Duodenal mucosa (tissue), 2 donors: ENCODE data around the gene DMBX1.
A peak's percentile ranks its signal among the peaks of the same experiment; 100 is the strongest.

Experiments used
- H3K27ac ChIP-seq: one replicate; pipeline ENCODE4 v1.7.0; 2013; ENCODE audit warnings: low read depth, low read length
- H3K27me3 ChIP-seq, 2 donors: one replicate each; pipeline ENCODE4 v1.7.0; 2013; ENCODE audit warnings: low read length in 2 of 2, control low read depth in 1 of 2; ENCODE audit not compliant: insufficient read depth in 2 of 2, control insufficient read depth in 1 of 2
- H3K36me3 ChIP-seq, 2 donors: one replicate each; pipeline ENCODE4 v1.7.0; 2013; ENCODE audit warnings: low read length in 2 of 2, control low read depth in 1 of 2; ENCODE audit not compliant: insufficient read depth in 2 of 2, control insufficient read depth in 1 of 2
- H3K4me1 ChIP-seq, 2 donors: one replicate each; pipeline ENCODE4 v1.7.0; 2013; ENCODE audit warnings: low read length in 2 of 2, control low read depth in 1 of 2; ENCODE audit not compliant: insufficient read depth in 2 of 2, control insufficient read depth in 1 of 2
- H3K4me3 ChIP-seq, 2 donors: one replicate each; pipeline ENCODE4 v1.7.0; 2013; ENCODE audit warnings: low read length in 2 of 2, low read depth in 1 of 2
- H3K9ac ChIP-seq, 2 donors: one replicate each; pipeline ENCODE4 v1.7.0; 2013; ENCODE audit warnings: low read length in 2 of 2, low read depth in 1 of 2
- H3K9me3 ChIP-seq, 2 donors: one replicate each; pipeline ENCODE4 v1.7.0; 2013; ENCODE audit warnings: low read length in 2 of 2, control low read depth in 1 of 2; ENCODE audit not compliant: control insufficient read depth in 1 of 2

DMBX1 gene

DNA sequence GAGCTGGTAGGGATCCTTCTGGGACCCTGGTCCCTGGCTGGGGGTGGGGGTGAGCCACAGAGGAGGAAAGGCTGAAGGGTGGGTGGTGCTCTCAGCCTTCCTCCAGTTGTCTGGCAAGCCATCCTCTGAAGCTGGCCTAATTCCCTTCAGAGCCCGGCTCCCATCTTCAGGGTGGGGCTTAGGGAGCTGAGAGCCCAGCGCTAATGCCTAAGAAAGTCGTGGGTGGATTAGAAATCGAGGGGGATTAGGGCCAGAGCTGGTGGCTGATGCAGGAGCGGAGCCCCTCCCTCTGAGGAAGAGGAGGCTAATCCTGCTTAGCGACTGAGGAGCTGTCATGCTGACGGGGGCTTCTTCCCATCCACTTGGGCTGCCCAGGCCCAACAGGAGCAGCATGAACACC is 30.8 kb upstream of the DMBX1 start:
- H3K9me3 ChIP-seq: no peaks in the 10 kb centered on the region
- H3K4me3 ChIP-seq: no peak overlapping the region
- no peak overlapping the region for H3K9ac ChIP-seq
- H3K27me3 ChIP-seq: peaks cover 11 to 17% of the 10 kb centered on the region in 2 donors
- no peaks in the 10 kb centered on the region for H3K4me1 ChIP-seq
- no peaks in the 10 kb centered on the region for H3K36me3 ChIP-seq
- H3K27ac ChIP-seq: no peak overlapping the region

DNA sequence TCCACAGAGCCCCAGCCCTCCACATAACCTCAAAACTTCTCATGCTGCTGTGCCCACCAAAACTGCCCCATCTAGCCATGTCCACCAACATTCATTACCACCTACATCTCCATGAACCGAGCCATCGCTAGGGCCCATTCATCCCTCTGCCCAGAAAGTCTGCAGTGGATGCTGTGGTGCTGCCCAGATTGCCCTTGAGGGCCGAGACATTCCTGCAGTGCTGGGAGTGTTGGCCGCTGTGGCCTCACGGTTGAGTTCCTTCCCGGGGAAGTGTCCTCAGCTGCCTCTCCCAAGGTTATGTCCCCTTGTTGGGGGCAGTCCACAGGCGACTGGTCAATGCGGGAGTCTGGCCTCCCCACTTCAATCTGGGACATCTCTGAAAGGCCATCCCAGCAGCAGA is 30.3 kb upstream of the DMBX1 start:
- no peaks in the 10 kb centered on the region for H3K36me3 ChIP-seq
- peaks cover 12 to 19% of the 10 kb centered on the region in 2 donors for H3K27me3 ChIP-seq
- H3K27ac ChIP-seq: no peak overlapping the region
- H3K4me1 ChIP-seq: no peaks in the 10 kb centered on the region
- no peaks in the 10 kb centered on the region for H3K9me3 ChIP-seq
- no peak overlapping the region for H3K4me3 ChIP-seq
- no peak overlapping the region for H3K9ac ChIP-seq

DNA sequence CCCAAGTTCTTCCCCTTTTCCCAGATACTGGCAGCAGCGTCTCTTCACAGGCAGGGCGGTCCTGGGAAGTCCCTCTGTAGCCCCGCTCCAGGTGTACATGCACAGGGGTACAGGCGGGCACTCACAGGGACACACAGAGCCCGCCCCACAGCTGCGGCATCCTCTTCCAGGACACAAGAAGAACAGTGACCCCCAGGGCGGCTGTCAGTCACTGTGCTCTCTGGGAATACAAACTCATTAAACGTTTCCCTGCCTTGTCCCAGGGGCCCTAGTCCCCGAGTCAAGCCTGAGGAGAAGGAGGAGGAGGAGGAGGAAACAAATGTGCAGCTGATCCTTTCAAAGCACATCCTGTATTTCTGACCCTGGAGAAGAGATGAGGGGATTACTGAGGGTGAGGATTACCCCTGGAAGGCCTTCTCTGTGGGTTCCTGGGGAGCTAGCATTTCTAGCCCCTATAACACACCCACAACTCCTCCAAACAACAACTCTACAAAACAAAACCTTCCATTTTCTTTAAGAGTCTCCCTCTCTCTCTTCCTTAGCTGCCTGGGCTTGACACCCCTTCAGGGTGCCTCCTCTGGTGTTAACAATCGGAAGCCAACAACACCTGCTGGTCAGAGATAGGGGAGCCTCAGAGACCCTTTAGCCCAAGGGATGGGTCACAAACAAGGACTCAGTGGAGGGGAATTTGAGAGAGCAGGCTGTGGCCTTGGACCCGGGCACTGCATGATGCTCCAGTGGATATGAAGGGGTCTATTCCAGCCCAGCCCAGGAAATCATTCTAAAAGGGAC is 28.4 kb upstream of the DMBX1 start:
- Histone ChIP-seq H3K4me1 (no peaks in the 10 kb centered on the region), H3K27ac (no peak overlapping the region), H3K27me3 (peaks cover 15 to 18% of the 10 kb centered on the region in 2 donors), H3K36me3 (no peaks in the 10 kb centered on the region), H3K9me3 (no peaks in the 10 kb centered on the region), H3K4me3 (no peak overlapping the region), H3K9ac (no peak overlapping the region)

DNA sequence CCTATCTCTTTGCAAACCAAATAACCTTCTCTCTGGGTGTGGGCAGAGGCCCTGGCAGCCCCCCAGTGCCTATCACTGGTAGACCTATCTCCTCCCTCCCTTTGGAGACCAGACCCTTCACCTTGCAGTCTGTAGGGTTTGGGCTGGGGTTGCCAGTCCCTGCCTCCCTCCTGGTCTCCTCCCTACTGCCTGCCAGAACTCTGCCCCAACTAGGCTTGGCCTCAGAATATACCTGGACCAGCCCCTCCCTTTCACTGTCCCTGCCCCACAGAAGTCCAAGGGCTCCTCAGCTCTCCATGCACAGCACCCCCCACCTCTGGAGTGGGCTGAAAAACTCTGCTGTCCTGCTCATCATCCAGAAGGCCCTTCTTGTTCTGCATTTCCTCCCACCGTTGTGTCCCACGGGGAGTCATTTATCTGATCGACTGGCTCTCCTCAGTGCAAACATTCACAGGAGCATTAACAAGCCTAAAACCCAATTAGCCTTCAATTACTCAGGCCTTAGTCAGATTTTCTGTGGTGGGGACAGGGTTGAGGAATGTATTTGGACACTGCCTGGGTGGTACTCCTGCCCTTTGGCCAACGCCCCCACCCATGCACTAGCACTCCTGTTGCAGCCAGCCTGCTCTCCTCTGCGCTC is 27.7 kb upstream of the DMBX1 start:
- no peaks in the 10 kb centered on the region for H3K9me3 ChIP-seq
- peaks cover 17 to 20% of the 10 kb centered on the region in 2 donors for H3K27me3 ChIP-seq
- peaks cover 1 to 2% of the 10 kb centered on the region in 2 donors for H3K4me1 ChIP-seq
- no peak overlapping the region for H3K9ac ChIP-seq
- no peak overlapping the region for H3K27ac ChIP-seq
- no peaks in the 10 kb centered on the region for H3K36me3 ChIP-seq
- H3K4me3 ChIP-seq: no peak overlapping the region

DNA sequence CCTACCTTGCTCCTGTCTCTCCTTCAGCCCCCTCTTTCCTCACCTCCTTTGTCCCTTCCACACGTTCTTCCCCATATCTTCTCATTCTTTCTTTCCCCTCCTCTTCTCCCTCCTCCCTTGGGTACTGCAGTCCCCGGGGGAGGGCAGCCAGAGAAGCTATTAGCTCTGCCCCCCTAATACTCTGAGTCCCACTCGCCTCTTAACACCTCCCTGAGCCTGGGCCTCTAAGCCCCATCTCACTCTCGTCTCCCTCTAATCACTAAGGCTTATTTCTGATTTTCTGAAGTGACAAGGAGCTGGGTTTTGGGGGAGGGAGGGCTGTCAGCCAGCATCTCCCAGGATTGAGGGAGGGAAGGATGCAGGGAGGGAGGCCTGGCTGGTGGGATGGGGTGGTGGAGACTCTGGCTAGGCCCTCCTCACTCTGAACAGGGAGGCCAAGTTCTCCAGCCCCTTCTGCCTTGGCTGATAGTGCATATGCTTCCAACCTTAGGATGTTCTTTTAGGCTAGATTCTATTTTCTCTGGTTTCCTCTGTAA is 25.6 kb upstream of the DMBX1 start:
- no peak overlapping the region for H3K9ac ChIP-seq
- H3K4me1 ChIP-seq: peaks cover 5 to 6% of the 10 kb centered on the region in 2 donors
- H3K9me3 ChIP-seq: no peaks in the 10 kb centered on the region
- H3K4me3 ChIP-seq: no peak overlapping the region
- H3K27ac ChIP-seq: no peak overlapping the region
- no peaks in the 10 kb centered on the region for H3K36me3 ChIP-seq
- peaks cover 20 to 38% of the 10 kb centered on the region in 2 donors for H3K27me3 ChIP-seq

DNA sequence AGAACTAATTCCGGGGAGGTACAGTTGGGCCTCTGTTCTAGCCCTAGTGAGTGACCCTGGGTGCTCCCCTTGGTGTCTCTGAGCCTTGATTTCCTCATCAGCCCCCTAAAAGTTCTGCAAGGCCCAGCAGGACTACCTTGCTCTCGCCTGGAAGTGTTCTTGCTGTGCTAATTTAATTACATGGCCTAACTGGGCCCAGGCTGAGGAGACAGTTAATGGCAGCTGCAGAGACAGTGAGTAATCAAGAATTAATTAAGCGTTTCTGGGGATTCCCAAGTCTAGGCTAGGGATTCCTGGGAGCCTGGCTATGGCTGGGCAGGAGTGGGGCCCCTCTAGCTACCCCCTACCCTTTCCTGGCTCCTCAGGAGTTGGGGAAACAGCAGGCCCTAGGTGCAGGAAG is 24.7 kb upstream of the DMBX1 start:
- Histone ChIP-seq H3K9ac (no peak overlapping the region), H3K36me3 (no peaks in the 10 kb centered on the region), H3K27ac (no peak overlapping the region), H3K4me1 (peaks cover 5 to 6% of the 10 kb centered on the region in 2 donors), H3K4me3 (no peak overlapping the region), H3K27me3 (peaks cover 24 to 42% of the 10 kb centered on the region in 2 donors), H3K9me3 (no peaks in the 10 kb centered on the region)

DNA sequence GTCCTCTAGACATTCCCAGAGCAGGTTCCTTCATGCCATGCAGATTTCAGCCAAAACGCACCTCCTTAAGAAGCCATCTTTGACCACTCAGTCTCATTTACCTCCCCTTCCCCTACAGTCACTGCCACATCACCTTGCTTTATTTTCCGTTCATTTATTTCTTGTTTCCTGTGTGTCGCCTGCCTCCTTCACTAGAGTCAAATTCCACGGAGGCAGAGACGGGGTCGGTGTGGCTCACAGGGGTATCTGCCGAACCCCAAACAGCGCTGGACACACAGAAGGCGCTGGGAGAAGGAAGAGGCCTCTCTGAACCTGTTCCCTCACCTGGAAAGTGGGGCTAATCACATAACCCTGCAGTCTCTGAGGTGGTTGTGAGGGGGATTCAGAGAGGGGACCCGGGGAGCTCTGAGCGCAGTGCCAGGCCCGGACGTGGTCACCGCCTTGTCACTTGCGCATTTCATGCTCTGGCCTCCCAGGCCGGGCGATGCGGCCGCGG is 23.6 kb upstream of the DMBX1 start:
- Histone ChIP-seq H3K4me1 (peaks cover 5 to 6% of the 10 kb centered on the region in 2 donors), H3K9ac (no peak overlapping the region), H3K9me3 (no peaks in the 10 kb centered on the region), H3K27ac (no peak overlapping the region), H3K27me3 (peaks cover 33 to 48% of the 10 kb centered on the region in 2 donors), H3K36me3 (no peaks in the 10 kb centered on the region), H3K4me3 (no peak overlapping the region)

DNA sequence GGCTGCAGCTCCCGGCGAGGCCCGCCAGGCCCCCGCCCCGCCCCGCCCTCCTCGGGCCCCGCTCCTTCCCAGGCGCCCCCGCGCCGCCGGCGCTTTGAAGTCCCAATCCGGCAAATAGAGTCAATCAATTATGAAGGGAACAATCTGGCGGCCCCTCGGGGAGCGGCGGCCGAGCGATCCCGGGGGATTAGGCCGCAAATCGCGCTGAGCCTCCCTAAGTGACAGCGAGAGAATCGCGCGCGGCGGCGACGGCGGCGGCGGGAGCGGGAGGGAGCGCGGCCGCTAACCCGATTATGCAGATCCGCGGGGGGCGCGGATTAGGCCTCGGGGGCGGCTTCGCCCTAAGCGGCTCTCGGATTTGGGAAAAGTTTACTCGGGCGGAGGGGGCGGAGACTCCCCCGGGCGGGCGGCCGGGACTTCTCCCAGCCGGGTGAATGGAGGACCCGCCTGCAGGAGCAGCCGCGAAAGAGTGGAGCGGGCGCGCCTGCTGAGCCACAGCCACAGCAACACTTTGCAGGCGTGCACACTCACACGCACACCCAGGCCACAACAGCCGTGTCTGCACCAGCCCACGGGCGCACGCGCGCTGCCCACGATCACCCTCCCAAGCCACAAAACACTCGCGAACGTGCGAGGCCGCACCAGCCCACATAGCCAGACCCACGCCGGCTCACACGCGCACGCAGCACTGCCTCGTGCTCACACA is 23.0 kb upstream of the DMBX1 start:
- Histone ChIP-seq H3K27ac (no peak overlapping the region), H3K27me3 (peaks cover 35 to 45% of the 10 kb centered on the region in 2 donors), H3K4me3 (peak overlapping the region; percentile 38 to 68), H3K9me3 (no peaks in the 10 kb centered on the region), H3K36me3 (no peaks in the 10 kb centered on the region), H3K9ac (no peak overlapping the region), H3K4me1 (peaks cover 5 to 6% of the 10 kb centered on the region in 2 donors)

DNA sequence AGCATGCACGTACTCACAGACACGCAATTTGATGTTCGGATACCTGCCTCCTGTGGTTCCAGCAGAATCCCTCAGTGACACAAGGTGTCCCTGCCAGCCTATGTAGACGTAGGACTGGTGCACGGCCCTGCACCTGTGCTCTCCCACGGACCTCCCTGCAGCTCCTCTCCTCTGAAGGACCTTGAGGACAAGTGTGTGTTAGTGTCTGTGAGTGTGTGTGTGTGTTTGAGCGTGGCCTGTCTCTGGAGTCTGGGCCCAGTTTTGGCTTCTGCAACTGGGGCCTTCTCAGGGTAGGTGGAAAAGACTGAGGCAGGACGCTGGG is 22.5 kb upstream of the DMBX1 start:
- Histone ChIP-seq H3K9ac (no peak overlapping the region), H3K36me3 (no peaks in the 10 kb centered on the region), H3K9me3 (no peaks in the 10 kb centered on the region), H3K4me1 (peaks cover 5 to 6% of the 10 kb centered on the region in 2 donors), H3K27ac (no peak overlapping the region), H3K27me3 (peaks cover 35 to 48% of the 10 kb centered on the region in 2 donors), H3K4me3 (peak overlapping the region; percentile 38 to 68)

DNA sequence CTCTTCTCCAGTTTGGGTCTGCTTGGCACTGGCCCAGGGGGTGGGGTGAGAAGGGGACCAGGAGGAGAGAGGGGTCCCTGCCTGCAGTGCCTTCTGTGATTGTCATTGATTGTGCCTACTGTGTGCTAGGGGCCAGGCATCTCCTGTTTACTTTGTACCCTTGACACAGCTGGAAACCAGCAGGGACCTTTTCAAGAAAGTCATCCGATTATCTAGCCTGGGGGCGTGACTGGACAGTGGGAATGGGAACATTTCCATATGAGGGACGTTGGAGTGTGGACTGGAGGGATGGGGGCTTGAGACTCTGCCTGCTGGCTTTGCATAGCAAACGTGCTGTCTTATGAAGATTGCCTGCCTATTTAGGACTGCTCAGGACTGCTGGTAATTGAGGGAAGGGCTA is 19.8 kb upstream of the DMBX1 start:
- Histone ChIP-seq H3K4me3 (no peak overlapping the region), H3K27ac (no peak overlapping the region), H3K27me3 (peaks cover 31 to 43% of the 10 kb centered on the region in 2 donors), H3K9ac (no peak overlapping the region), H3K9me3 (no peaks in the 10 kb centered on the region), H3K4me1 (peaks cover 5 to 6% of the 10 kb centered on the region in 2 donors), H3K36me3 (no peaks in the 10 kb centered on the region)
